Peyer's patch (tissue), 4 donors: ENCODE results near the gene ETV6. TPM values are rescaled to one million over a fixed set of nuclear protein-coding genes. Genes with fewer than 3 reads are reported as not detected.

Experiments used
- DNase-seq, 3 donors: peaks; one replicate each; pipeline ENCODE4 v3.0.0-alpha.2; 2017 to 2019
- H3K27ac ChIP-seq, 4 donors: fragments of 200-600 bp; sonication (generic); one replicate each; pipeline ENCODE4 v1.5.1; 2016 to 2019
- H3K27me3 ChIP-seq, 2 donors: fragments of 200-600 bp; sonication (generic); one replicate each; pipeline ENCODE4 v1.5.1; 2019
- H3K36me3 ChIP-seq, 3 donors: fragments of 200-600 bp; sonication (generic); one replicate each; pipeline ENCODE4 v1.5.1; 2016 to 2019
- H3K4me1 ChIP-seq, 4 donors: fragments of 200-600 bp; sonication (generic); one replicate each; pipeline ENCODE4 v1.5.1; 2016 to 2019
- H3K4me3 ChIP-seq, 4 donors: fragments of 200-600 bp; sonication (generic); 1 replicate in 3 of 4; 2 replicates in 1 of 4; pipeline ENCODE4 v1.5.1; 2016 to 2019; ENCODE audit warnings: mild to moderate bottlenecking in 1 of 4
- H3K9me3 ChIP-seq, 4 donors: fragments of 200-600 bp; sonication (generic); one replicate each; pipeline ENCODE4 v1.5.1; 2016 to 2019; ENCODE audit warnings: mild to moderate bottlenecking in 1 of 4
- POLR2A ChIP-seq, 2 donors: fragments of 450-650 bp; IDR thresholded peaks; one replicate each; pipeline ENCODE4 v1.5.1; 2017; ENCODE audit warnings: antibody characterized with exemption in 2 of 2, mild to moderate bottlenecking in 2 of 2, moderate library complexity in 2 of 2
- total RNA-seq, 4 donors: library from RNA; depleted of rRNA; stranded (reverse); fragments of >200 nt; gene quantifications; one replicate each; pipeline ENCODE4 v1.1.0, GENCODE V29; 2016
- TF ChIP-seq, protein P1 (sequence below), 6 experiments: fragments of 450-650 bp in 4 of 6; fragments of 200-600 bp in 2 of 6; sonication (generic) in 1 of 6; IDR thresholded peaks; one replicate each; pipeline ENCODE4 v1.5.1; 2017 to 2019; ENCODE audit warnings: antibody characterized with exemption in 6 of 6, mild to moderate bottlenecking in 3 of 6, moderate library complexity in 1 of 6

ETV6 gene
- total RNA-seq, 4 donors from 2014 or later, result 35.4 to 49.5 (median 42.2) TPM

DNA sequence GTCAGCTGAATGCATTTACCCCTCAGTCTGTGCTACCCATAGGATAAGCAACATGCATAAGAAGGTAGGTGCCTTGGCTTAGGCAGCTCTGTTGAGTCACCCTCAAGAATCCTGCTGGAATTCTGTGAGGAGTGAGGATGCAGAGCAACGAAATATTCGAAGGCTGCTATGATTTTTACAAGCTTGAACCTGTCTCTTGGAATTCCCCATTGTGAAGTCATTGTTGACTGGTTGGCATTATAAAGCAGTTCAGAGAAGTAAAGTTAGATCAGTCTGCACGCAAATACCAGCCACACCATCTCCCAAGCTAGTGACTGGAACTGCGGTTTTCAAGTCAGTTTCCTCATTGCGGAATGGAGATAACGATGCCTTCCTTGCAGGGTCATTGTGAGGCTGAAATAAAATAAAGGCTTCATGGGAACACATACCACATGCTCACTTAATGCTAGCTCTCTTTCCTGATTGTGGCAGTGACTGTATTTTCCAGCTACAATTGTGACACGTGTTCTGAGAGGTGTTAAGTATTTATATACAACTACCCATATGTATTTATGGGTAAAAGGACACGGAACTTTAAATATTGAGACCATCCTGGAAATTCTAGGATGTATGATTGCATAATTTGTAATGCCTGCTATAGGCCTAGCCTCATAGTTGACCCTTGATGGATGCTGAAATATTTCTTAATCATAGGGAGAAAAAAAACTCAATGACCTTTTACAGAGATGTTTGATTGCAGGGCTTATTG is 96.7 kb downstream of the ETV6 start:
- peak in 1 of 3 donors; percentile 43 for DNase-seq
- H3K9me3 ChIP-seq, result no peaks in the 10 kb centered on the region
- H3K4me3 ChIP-seq, result no peak overlapping the region
- no peaks in the 10 kb centered on the region for H3K27me3 ChIP-seq
- TF ChIP-seq, protein P1, sequence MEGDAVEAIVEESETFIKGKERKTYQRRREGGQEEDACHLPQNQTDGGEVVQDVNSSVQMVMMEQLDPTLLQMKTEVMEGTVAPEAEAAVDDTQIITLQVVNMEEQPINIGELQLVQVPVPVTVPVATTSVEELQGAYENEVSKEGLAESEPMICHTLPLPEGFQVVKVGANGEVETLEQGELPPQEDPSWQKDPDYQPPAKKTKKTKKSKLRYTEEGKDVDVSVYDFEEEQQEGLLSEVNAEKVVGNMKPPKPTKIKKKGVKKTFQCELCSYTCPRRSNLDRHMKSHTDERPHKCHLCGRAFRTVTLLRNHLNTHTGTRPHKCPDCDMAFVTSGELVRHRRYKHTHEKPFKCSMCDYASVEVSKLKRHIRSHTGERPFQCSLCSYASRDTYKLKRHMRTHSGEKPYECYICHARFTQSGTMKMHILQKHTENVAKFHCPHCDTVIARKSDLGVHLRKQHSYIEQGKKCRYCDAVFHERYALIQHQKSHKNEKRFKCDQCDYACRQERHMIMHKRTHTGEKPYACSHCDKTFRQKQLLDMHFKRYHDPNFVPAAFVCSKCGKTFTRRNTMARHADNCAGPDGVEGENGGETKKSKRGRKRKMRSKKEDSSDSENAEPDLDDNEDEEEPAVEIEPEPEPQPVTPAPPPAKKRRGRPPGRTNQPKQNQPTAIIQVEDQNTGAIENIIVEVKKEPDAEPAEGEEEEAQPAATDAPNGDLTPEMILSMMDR (IDR thresholded peaks at IDR 0.05), result no peak
- no peak for TF ChIP-seq POLR2A (IDR thresholded peaks at IDR 0.05)
- H3K36me3 ChIP-seq, result no peaks in the 10 kb centered on the region
- H3K4me1 ChIP-seq, result peaks cover 0 to 8% (median 2%) of the 10 kb centered on the region in 4 donors
- H3K27ac ChIP-seq, result peak overlapping the region in 2 of 4 donors; percentile 26 to 62

DNA sequence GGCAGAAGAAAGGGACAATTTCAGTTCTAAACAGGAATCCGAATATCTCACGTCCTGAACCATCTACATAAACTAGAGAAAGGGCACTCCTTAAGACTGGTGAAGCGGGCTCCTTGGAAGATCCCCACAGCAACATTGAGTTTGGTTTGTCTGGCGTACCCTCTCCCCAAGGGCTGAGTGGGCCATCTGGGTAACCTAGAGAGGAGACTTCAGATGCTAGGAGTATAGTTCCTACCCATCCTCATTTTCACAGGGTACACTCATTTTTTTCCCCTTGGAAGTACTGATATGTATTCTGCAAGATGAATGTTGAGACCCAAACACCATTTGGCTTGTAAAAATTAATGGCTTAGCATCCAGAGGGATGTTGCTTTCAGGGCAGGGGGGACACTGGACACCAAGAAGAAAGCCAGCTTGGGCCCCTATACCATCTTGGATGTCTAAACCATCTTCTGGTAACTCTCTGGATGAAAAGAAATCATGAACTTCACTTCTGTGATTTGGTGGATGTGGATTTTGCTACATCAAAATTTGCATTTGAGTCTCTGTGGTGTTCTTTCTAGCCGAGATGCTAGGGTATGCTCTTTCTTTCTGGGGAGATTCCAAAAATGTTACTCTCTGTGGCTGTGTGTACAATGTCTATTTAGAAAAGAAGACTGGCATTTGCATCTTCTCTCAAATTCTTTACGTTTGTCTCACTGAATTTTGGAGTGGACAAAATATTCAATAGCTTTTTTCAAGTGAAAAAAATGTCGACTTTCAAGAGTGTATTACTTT is 97.7 kb downstream of the ETV6 start:
- H3K27me3 ChIP-seq, result no peaks in the 10 kb centered on the region
- no peaks in the 10 kb centered on the region for H3K9me3 ChIP-seq
- peak overlapping the region in 1 of 4 donors; percentile 62 for H3K27ac ChIP-seq
- DNase-seq, result no peak
- TF ChIP-seq POLR2A (IDR thresholded peaks at IDR 0.05), result no peak
- TF ChIP-seq, protein P1 (IDR thresholded peaks at IDR 0.05), result no peak
- no peaks in the 10 kb centered on the region for H3K36me3 ChIP-seq
- H3K4me3 ChIP-seq, result no peak overlapping the region
- peaks cover 0 to 8% (median 2%) of the 10 kb centered on the region in 4 donors for H3K4me1 ChIP-seq

DNA sequence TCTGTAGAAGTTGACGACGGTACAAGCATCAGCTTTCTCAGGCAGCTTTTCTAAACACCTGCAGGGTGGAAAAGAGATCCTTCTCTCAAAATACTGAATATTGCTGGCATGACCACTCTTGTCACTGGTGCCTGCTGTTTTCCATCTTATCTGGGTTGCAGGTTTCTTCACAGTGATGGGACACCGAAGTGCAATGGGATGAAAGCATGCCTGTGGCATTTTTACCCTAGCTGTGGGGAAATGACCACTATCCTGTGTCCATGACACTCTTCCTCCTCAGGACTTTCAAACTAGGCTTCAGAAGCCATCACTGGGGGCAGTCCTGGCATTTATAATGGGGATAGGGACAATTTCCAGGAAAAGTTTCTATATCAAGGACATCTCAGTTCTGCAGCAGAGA is 98.5 kb downstream of the ETV6 start:
- Histone ChIP-seq H3K9me3 (no peaks in the 10 kb centered on the region), H3K4me1 (peaks cover 0 to 8% (median 2%) of the 10 kb centered on the region in 4 donors), H3K36me3 (no peaks in the 10 kb centered on the region), H3K4me3 (no peak overlapping the region), H3K27me3 (no peaks in the 10 kb centered on the region), H3K27ac (peak overlapping the region in 1 of 4 donors; percentile 79)
- DNase-seq, result no peak
- TF ChIP-seq, protein P1 (IDR thresholded peaks at IDR 0.05), result no peak

DNA sequence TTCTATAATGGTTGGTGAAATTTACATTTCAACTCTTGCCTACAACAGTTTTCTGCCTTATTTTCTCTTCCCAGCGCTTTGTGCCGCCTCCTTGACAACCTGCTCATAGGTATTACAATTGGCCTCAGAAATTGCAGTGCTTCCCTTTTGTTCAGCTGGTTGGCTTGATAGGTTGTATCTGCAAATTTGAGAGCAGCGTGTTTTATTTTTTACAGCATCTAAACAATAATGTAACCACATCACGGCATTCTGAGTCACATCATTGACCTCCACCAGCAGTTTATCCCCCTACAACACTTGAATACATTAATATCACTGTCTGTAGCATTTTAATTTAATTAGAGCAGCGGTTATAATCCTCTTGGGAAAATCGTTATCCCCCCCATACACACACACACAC is 99.4 kb downstream of the ETV6 start:
- Histone ChIP-seq H3K27me3 (no peaks in the 10 kb centered on the region), H3K4me3 (no peak overlapping the region), H3K27ac (peak overlapping the region in 1 of 4 donors; percentile 79), H3K4me1 (peaks cover 0 to 10% (median 5%) of the 10 kb centered on the region in 4 donors), H3K36me3 (peaks cover 0 to 8% (median 0%) of the 10 kb centered on the region in 3 donors), H3K9me3 (no peaks in the 10 kb centered on the region)
- DNase-seq, result no peak
- TF ChIP-seq, protein P1 (IDR thresholded peaks at IDR 0.05), result no peak
- no peak for TF ChIP-seq POLR2A (IDR thresholded peaks at IDR 0.05)

DNA sequence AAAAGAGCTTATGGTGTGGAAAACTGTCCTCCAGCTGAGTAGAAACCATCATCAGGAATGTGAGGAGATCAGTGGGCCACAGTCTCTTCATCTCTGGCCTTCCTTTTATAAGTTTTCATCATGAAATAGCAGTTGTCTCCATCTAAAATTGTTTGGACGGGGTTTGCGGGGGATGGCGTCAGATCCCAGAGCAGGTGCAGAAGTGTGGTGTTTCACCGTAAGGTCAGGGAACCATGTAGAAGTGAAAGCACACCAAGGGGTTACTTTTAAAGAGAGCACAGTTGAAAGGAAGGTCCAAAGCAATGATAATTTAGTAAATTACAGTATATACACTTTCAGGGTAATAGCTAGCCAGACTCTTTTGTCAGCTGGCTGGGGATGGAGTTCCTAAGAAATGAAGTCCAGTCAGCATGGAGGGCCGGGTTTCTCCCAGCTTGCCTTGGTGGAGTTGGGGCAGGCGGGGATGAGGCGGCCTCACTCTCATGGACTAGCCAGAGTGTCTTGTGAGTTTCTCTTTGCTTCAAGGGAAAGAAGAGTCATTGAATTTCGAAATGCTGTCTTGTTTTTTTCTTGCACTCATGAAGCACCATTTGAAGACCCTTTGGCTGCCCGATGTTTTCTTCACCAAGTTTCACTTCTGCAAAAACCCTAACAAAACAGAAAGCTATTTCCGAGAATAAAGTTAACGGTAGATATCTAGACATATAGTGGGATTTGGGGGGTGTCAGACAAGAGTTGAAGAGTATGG is 100.6 kb downstream of the ETV6 start:
- H3K36me3 ChIP-seq, result peaks cover 0 to 12% (median 0%) of the 10 kb centered on the region in 3 donors
- no peaks in the 10 kb centered on the region for H3K27me3 ChIP-seq
- peak in 1 of 3 donors; percentile 64 for DNase-seq
- H3K27ac ChIP-seq, result peak overlapping the region; percentile 10 to 79 (median 50)
- peaks cover 0 to 15% (median 5%) of the 10 kb centered on the region in 4 donors for H3K4me1 ChIP-seq
- TF ChIP-seq, protein P1 (IDR thresholded peaks at IDR 0.05), result no peak
- TF ChIP-seq POLR2A (IDR thresholded peaks at IDR 0.05), result no peak
- peak overlapping the region in 1 of 4 donors; percentile 19 for H3K4me3 ChIP-seq
- H3K9me3 ChIP-seq, result no peaks in the 10 kb centered on the region
